ENCODE results near the gene ARID1B. TPM values are rescaled to one million over a fixed set of nuclear protein-coding genes. Genes with fewer than 3 reads are reported as not detected.

Gene ARID1B
- total RNA-seq, 4 donors from 2014 or later, result 25.2 to 103 (median 59.5) TPM

GRCh38 chr6:156844089-156844488 lies 66.9 kb downstream of the ARID1B start:
- peaks cover 13 to 100% (median 71%) of the 10 kb centered on the region in 3 donors for H3K4me1 ChIP-seq
- no peak overlapping the region for H3K4me3 ChIP-seq
- H3K36me3 ChIP-seq, result no peaks in the 10 kb centered on the region
- no peak for TF ChIP-seq POLR2A (IDR thresholded peaks at IDR 0.05)
- TF ChIP-seq, protein P1, sequence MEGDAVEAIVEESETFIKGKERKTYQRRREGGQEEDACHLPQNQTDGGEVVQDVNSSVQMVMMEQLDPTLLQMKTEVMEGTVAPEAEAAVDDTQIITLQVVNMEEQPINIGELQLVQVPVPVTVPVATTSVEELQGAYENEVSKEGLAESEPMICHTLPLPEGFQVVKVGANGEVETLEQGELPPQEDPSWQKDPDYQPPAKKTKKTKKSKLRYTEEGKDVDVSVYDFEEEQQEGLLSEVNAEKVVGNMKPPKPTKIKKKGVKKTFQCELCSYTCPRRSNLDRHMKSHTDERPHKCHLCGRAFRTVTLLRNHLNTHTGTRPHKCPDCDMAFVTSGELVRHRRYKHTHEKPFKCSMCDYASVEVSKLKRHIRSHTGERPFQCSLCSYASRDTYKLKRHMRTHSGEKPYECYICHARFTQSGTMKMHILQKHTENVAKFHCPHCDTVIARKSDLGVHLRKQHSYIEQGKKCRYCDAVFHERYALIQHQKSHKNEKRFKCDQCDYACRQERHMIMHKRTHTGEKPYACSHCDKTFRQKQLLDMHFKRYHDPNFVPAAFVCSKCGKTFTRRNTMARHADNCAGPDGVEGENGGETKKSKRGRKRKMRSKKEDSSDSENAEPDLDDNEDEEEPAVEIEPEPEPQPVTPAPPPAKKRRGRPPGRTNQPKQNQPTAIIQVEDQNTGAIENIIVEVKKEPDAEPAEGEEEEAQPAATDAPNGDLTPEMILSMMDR (IDR thresholded peaks at IDR 0.05), result no peak
- WGBS, 2 donors, result 38 to 63% methylated on average over 3 of the region's 3 CpGs
- no peaks in the 10 kb centered on the region for H3K27me3 ChIP-seq
- no peak for DNase-seq
- no peak overlapping the region for H3K27ac ChIP-seq
- H3K9me3 ChIP-seq, result no peaks in the 10 kb centered on the region
- intact Hi-C loops (cut with DNase I), result no loop called here

DNA sequence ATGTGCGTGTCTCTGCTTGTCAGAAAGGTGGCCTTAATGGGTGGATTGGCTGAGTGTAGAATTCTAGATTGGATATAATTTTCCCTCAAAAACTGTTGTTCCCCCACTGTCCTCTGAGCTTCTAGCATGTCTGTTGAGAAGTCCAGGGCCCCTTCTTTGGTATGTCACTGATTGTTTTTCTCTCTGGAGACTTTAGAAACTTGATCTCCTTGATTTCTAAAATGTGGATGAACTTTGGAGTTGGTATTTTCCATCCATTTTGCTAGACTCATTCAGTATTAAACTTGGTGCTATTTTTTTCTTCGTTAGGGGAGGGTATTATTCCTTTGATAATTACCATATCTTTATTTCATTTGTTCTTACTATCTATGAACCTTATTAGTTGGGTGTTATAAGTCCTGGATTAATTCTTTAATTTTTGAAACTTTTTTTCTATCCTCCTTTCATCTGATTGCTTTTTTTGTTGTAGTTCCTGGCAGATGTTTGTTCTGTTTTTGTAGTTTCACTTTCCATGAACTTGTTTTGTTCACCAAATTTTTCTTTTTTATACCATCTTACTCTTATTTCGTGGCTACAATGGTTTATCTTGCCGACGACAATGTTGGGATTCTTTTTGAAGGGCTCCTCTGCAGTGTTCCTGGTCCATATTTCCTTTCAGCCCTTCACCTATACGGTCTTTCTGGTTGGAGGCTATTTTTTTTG lies 68.4 kb downstream of the ARID1B start:
- no peaks in the 10 kb centered on the region for H3K9me3 ChIP-seq
- no peaks in the 10 kb centered on the region for H3K36me3 ChIP-seq
- no peaks in the 10 kb centered on the region for H3K27me3 ChIP-seq
- no peak overlapping the region for H3K27ac ChIP-seq
- intact Hi-C loops (cut with DNase I), result no loop called here
- DNase-seq, result no peak
- H3K4me3 ChIP-seq, result no peak overlapping the region
- H3K4me1 ChIP-seq, result peaks cover 13 to 98% (median 66%) of the 10 kb centered on the region in 3 donors
- TF ChIP-seq, protein P1 (IDR thresholded peaks at IDR 0.05), result no peak
- TF ChIP-seq POLR2A (IDR thresholded peaks at IDR 0.05), result no peak
- WGBS, 2 donors, result 77 to 86% methylated on average over 6 of the region's 6 CpGs

DNA sequence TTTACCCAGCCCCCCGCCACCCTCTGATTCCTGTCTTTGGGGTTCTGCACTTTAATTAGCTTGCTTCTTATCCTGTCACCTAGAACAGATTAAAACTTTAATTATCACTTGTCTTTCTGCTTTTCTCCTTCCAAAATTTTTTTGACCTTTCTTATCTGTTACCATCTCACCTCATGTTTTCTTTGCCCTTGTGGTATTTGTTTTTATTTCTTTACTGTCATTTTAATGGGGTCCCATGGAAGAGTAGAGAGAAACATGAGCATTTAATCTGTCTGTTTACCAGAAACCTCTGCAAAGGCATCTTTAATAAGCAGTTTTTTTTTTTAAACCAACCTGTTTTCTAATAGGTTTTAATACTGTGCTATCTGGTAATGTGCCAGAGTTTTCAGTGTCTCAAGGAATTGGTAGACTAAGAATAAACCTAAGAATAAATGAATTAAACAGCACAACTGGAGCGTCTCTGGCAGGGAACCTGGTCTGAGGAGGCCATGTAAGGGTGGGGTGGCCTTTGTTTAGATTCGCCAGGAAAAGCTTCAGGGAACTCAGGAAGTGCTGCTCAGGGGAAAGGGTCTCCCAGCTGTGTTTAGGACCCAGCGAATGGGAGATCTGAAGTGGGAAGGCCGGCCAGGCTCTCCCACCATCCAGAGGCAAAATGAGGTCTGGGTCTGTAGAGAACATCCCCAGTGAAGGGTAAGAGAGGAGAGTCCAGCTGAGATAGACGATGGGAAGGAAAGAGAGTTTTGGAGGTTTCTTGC lies 69.8 kb downstream of the ARID1B start:
- Histone ChIP-seq H3K4me3 (no peak overlapping the region), H3K4me1 (peaks cover 7 to 98% (median 60%) of the 10 kb centered on the region in 3 donors), H3K9me3 (no peaks in the 10 kb centered on the region), H3K27ac (no peak overlapping the region), H3K27me3 (no peaks in the 10 kb centered on the region), H3K36me3 (no peaks in the 10 kb centered on the region)
- no peak for TF ChIP-seq POLR2A (IDR thresholded peaks at IDR 0.05)
- TF ChIP-seq, protein P1 (IDR thresholded peaks at IDR 0.05), result no peak
- DNase-seq, result no peak
- 70% methylated on average over 6 of the region's 6 CpGs for WGBS, 2 donors
- intact Hi-C loops (cut with DNase I), result no loop called here

- Histone ChIP-seq H3K4me3 (no peak overlapping the region), H3K9me3 (no peaks in the 10 kb centered on the region), H3K36me3 (no peaks in the 10 kb centered on the region), H3K27ac (peak overlapping the region in 3 of 4 donors; percentile 17 to 33 (median 19)), H3K4me1 (peaks cover 0 to 98% (median 57%) of the 10 kb centered on the region in 3 donors), H3K27me3 (no peaks in the 10 kb centered on the region)
- 69 to 70% methylated on average over 3 of the region's 3 CpGs for WGBS, 2 donors
- no peak for DNase-seq
- TF ChIP-seq, protein P1 (IDR thresholded peaks at IDR 0.05), result no peak
- no peak for TF ChIP-seq POLR2A (IDR thresholded peaks at IDR 0.05)
- intact Hi-C loops (cut with DNase I), result no loop called here
Observed at GRCh38 chr6:156848123-156848522, 70.9 kb downstream of the ARID1B start.

DNA sequence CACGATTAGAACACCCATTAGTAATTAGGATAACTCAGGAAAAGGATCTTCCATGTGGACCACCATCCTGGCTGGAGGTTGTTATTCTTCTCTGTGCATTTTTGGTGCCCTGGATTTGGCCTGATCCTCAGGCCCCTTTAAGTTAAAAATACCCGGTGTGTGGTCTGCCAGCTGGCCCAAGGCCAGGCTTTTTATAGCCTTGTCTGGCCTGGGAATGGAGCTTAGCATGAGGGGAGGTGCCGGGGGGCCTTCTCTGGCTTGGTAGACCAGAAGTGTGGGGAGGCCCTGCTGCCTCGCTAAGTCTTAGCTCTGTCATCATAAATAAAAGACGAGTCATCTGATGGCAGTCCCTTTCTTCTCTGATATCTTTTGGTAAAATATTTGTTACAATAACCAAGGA lies 71.4 kb downstream of the ARID1B start:
- H3K36me3 ChIP-seq, result no peaks in the 10 kb centered on the region
- intact Hi-C loops (cut with DNase I), result no loop called here
- H3K4me3 ChIP-seq, result no peak overlapping the region
- peak overlapping the region in 3 of 4 donors; percentile 17 to 33 (median 19) for H3K27ac ChIP-seq
- no peaks in the 10 kb centered on the region for H3K9me3 ChIP-seq
- TF ChIP-seq, protein P1 (IDR thresholded peaks at IDR 0.05), result no peak
- no peak for TF ChIP-seq POLR2A (IDR thresholded peaks at IDR 0.05)
- DNase-seq, result no peak
- 31 to 46% methylated on average over 5 of the region's 5 CpGs for WGBS, 2 donors
- H3K27me3 ChIP-seq, result no peaks in the 10 kb centered on the region
- H3K4me1 ChIP-seq, result peaks cover 0 to 97% (median 56%) of the 10 kb centered on the region in 3 donors
